ENCODE measurements around the gene GKN2. TPM values are rescaled to one million over a fixed set of nuclear protein-coding genes. Genes with fewer than 3 reads are reported as not detected.
A peak's percentile ranks its signal among the peaks of the same experiment; 100 is the strongest.

The GKN2 gene
- total and polyA plus RNA-seq, 9 of the 15 experiments (the other 6 are each of a cell fraction or from before 2014, with no cell fraction given) = not detected

GRCh38 chr2:68908392-68908970 lies 44.2 kb downstream of the GKN2 start (continued):
- TF ChIP-seq HINFP (tag; conservative IDR thresholded peaks at IDR 0.05; ENCODE audit: low read depth) (0 out of 2 replicates have a peak, but pooled peaks have one; percentile 2), BCL6 (CRISPR knock-in tag; IDR thresholded peaks at IDR 0.05) (no peak), ZBTB43 (CRISPR knock-in tag; IDR thresholded peaks at IDR 0.05) (no peak), ZNF75A (CRISPR knock-in tag; IDR thresholded peaks at IDR 0.05) (no peak), CTCF (IDR thresholded peaks at IDR 0.05 in 2 of 3, conservative IDR thresholded peaks at IDR 0.05 in 1 of 3; ENCODE audit: insufficient read depth in 2 of 3, low read depth in 1 of 3, low read length in 3 of 3) (no peak), ETV5 (CRISPR knock-in tag; IDR thresholded peaks at IDR 0.05; ENCODE audit: low read depth) (peak; percentile 75), ZNF655 (CRISPR knock-in tag; IDR thresholded peaks at IDR 0.05) (no peak), SMC3 (conservative IDR thresholded peaks at IDR 0.05; ENCODE audit: insufficient read depth, low read depth, low read length) (no peak), MTF1 (CRISPR knock-in tag; IDR thresholded peaks at IDR 0.05; ENCODE audit: borderline replicate concordance) (no peak), ETS1 (conservative IDR thresholded peaks at IDR 0.05; ENCODE audit: control insufficient read depth, low read depth, low read length) (no peak), ATF2 (CRISPR knock-in tag; IDR thresholded peaks at IDR 0.05) (no peak), TRIM25 (IDR thresholded peaks at IDR 0.05; ENCODE audit: borderline replicate concordance) (no peak), MYC (IDR thresholded peaks at IDR 0.05; ENCODE audit: low read depth, low read length) (no peak), MYC (CRISPR knock-in tag; IDR thresholded peaks at IDR 0.05; ENCODE audit: borderline replicate concordance, low read depth) (no peak), SREBF1 (IDR thresholded peaks at IDR 0.05; ENCODE audit: borderline replicate concordance, low read depth, low read length) (no peak), GATAD2A (IDR thresholded peaks at IDR 0.05) (no peak), NFIC (IDR thresholded peaks at IDR 0.05) (no peak; the same call in 1 of the 2 replicates)

Data from K562 (cell line).